GM19043 (cell line): ENCODE data around the gene THSD4.

Experiments used
- ATAC-seq: cut with Tn5 transposase; IDR thresholded peaks from one replicate; pipeline ENCODE4 v1.9.1; 2021; ENCODE audit warnings: low read depth; ENCODE audit not compliant: unreplicated experiment

Gene THSD4

DNA sequence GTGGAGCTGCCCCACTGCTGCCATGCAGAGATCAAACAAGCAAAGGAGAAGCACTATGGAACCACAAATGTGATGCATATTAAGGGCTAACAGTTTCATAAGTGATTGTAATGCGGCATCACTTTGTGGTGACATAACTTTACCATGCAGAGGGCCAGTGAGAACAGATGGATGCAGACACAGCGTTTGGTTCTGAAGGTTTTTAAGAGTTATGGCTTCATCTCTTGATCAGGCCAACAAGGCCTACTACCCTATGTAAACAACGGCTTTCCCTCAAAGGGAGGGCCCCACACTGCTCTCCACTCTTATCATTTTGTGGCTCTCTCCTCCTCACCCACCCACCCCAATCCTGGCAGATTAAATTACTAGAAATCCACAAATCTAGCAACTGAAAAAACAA is 708.5 kb downstream of the THSD4 start:
- no peak for ATAC-seq

GRCh38 chr15:71825021-71825730 is 709.9 kb downstream of the THSD4 start:
- ATAC-seq, result no peak

DNA sequence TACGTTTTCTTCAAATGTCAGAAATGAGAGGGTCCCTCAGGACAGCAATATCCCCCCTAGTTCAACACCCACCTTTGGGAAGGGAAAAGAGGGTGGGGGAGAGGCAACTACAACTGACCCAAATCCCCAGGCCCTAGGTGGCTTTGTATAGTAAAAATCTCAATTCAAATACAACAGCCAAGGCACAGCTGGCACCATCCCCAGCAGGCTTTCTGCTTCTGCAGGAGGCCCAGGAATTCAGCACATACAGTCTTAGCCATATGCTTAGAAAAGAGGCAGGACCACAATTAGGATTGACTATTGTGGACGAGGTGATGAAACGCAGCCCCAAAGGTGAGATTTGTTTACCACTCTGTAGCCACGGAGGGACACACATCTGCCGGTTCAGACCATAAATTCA is 710.9 kb downstream of the THSD4 start:
- ATAC-seq, result no peak

DNA sequence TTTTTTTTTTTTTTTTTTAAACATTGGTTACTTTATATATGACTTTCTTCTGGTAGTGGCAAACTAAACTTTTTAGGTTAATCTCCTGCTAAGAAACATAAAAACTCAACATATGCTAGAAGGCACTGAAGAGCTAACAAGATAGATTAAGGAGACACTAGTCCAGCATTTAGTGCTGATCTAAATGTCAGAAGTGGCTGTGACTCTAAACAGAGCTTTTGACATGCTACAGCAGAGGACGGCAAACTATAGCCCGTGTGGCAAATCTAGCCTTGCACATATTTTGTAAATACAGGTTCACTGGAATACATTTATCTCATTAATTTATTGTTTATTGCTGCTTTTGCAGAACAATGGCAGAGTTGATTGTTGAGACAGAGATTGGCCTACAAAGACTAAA is 715.7 kb downstream of the THSD4 start:
- no peak for ATAC-seq
